ENCODE results near the gene ORC1. TPM values are rescaled to one million over a fixed set of nuclear protein-coding genes. Genes with fewer than 3 reads are reported as not detected.
A peak's percentile ranks its signal among the peaks of the same experiment; 100 is the strongest.

The ORC1 gene
- total and polyA plus RNA-seq, 2 experiments from 2014 or later, result 15.1 to 55.0 TPM

DNA sequence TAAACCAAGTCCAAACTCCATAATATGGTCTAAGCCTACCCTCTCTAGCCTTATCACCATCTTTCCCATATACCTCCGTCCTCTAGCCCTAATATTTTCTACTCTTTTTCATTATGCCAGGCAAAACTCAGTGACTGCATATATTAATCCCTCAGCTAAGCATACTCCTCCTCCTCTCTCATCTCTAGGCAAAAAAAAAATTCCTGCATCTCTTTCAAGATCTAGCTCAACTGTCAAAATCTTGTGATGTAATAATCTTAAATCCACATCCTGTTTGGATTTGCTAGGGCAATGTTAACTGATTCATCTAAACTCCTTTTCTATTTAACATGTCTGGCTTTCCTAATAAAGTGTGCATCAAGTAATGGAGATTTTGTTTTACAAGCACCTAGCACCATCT, 20.6 kb upstream of the ORC1 start:
- Histone ChIP-seq H3F3A (replicated peaks; ENCODE audit: low read depth) (0 out of 2 replicates have a peak, but pooled peaks cover 3% of the 10 kb centered on the region), H3K27ac (ENCODE audit: low read depth) (peak overlapping the region; percentile 50; the same call in 1 of the 2 replicates), H4K20me1 (replicated peaks; ENCODE audit: insufficient read depth) (0 out of 2 replicates have a peak, but pooled peaks cover 1% of the 10 kb centered on the region), H3K27me3 (ENCODE audit: insufficient read depth) (no peaks in the 10 kb centered on the region), H3K4me2 (no peak overlapping the region), H3K4me1 (ENCODE audit: insufficient read depth) (0 out of 2 replicates have a peak, but pooled peaks cover 9% of the 10 kb centered on the region), H2AFZ (no peak overlapping the region), H3K9me2 (ENCODE audit: insufficient read depth) (no peaks in the 10 kb centered on the region), H3K36me3 (ENCODE audit: insufficient read depth) (peaks cover 10% of the 10 kb centered on the region), H3K4me3 (no peak overlapping the region), H3K79me2 (replicated peaks; ENCODE audit: insufficient read depth) (no peaks in the 10 kb centered on the region; the same call in 1 of the 2 replicates)
- Mint-ChIP-seq H3K27me3 (ENCODE audit: insufficient read depth, low read depth, poor library complexity) (peaks cover 4% of the 10 kb centered on the region), H3K4me1 (peaks cover 7% of the 10 kb centered on the region; the same call in 2 of the 3 replicates), H3K9me3 (no peaks in the 10 kb centered on the region), H3K4me3 (no peak overlapping the region), H3K27ac (no peak overlapping the region), H3K36me3 (ENCODE audit: low read depth) (peaks cover 15% of the 10 kb centered on the region; the same call in 2 of the 3 replicates)
- TF ChIP-seq, protein P1, sequence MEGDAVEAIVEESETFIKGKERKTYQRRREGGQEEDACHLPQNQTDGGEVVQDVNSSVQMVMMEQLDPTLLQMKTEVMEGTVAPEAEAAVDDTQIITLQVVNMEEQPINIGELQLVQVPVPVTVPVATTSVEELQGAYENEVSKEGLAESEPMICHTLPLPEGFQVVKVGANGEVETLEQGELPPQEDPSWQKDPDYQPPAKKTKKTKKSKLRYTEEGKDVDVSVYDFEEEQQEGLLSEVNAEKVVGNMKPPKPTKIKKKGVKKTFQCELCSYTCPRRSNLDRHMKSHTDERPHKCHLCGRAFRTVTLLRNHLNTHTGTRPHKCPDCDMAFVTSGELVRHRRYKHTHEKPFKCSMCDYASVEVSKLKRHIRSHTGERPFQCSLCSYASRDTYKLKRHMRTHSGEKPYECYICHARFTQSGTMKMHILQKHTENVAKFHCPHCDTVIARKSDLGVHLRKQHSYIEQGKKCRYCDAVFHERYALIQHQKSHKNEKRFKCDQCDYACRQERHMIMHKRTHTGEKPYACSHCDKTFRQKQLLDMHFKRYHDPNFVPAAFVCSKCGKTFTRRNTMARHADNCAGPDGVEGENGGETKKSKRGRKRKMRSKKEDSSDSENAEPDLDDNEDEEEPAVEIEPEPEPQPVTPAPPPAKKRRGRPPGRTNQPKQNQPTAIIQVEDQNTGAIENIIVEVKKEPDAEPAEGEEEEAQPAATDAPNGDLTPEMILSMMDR (conservative IDR thresholded peaks at IDR 0.05; ENCODE audit: low read depth in 2 of 2), result no peak
- no peak for TF ChIP-seq CREB1 (CRISPR knock-in tag; IDR thresholded peaks at IDR 0.05; ENCODE audit: low read depth)
- no peak for TF ChIP-seq ZNF114 (CRISPR knock-in tag; IDR thresholded peaks at IDR 0.05)
- no peak for TF ChIP-seq EZH2 (IDR thresholded peaks at IDR 0.05; ENCODE audit: low read depth, unreplicated experiment)
- no peak for TF ChIP-seq JUNB (IDR thresholded peaks at IDR 0.05; ENCODE audit: unreplicated experiment)
- TF ChIP-seq, protein P2, sequence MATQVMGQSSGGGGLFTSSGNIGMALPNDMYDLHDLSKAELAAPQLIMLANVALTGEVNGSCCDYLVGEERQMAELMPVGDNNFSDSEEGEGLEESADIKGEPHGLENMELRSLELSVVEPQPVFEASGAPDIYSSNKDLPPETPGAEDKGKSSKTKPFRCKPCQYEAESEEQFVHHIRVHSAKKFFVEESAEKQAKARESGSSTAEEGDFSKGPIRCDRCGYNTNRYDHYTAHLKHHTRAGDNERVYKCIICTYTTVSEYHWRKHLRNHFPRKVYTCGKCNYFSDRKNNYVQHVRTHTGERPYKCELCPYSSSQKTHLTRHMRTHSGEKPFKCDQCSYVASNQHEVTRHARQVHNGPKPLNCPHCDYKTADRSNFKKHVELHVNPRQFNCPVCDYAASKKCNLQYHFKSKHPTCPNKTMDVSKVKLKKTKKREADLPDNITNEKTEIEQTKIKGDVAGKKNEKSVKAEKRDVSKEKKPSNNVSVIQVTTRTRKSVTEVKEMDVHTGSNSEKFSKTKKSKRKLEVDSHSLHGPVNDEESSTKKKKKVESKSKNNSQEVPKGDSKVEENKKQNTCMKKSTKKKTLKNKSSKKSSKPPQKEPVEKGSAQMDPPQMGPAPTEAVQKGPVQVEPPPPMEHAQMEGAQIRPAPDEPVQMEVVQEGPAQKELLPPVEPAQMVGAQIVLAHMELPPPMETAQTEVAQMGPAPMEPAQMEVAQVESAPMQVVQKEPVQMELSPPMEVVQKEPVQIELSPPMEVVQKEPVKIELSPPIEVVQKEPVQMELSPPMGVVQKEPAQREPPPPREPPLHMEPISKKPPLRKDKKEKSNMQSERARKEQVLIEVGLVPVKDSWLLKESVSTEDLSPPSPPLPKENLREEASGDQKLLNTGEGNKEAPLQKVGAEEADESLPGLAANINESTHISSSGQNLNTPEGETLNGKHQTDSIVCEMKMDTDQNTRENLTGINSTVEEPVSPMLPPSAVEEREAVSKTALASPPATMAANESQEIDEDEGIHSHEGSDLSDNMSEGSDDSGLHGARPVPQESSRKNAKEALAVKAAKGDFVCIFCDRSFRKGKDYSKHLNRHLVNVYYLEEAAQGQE (IDR thresholded peaks at IDR 0.05; ENCODE audit: unreplicated experiment), result no peak
- TF ChIP-seq, protein P3, sequence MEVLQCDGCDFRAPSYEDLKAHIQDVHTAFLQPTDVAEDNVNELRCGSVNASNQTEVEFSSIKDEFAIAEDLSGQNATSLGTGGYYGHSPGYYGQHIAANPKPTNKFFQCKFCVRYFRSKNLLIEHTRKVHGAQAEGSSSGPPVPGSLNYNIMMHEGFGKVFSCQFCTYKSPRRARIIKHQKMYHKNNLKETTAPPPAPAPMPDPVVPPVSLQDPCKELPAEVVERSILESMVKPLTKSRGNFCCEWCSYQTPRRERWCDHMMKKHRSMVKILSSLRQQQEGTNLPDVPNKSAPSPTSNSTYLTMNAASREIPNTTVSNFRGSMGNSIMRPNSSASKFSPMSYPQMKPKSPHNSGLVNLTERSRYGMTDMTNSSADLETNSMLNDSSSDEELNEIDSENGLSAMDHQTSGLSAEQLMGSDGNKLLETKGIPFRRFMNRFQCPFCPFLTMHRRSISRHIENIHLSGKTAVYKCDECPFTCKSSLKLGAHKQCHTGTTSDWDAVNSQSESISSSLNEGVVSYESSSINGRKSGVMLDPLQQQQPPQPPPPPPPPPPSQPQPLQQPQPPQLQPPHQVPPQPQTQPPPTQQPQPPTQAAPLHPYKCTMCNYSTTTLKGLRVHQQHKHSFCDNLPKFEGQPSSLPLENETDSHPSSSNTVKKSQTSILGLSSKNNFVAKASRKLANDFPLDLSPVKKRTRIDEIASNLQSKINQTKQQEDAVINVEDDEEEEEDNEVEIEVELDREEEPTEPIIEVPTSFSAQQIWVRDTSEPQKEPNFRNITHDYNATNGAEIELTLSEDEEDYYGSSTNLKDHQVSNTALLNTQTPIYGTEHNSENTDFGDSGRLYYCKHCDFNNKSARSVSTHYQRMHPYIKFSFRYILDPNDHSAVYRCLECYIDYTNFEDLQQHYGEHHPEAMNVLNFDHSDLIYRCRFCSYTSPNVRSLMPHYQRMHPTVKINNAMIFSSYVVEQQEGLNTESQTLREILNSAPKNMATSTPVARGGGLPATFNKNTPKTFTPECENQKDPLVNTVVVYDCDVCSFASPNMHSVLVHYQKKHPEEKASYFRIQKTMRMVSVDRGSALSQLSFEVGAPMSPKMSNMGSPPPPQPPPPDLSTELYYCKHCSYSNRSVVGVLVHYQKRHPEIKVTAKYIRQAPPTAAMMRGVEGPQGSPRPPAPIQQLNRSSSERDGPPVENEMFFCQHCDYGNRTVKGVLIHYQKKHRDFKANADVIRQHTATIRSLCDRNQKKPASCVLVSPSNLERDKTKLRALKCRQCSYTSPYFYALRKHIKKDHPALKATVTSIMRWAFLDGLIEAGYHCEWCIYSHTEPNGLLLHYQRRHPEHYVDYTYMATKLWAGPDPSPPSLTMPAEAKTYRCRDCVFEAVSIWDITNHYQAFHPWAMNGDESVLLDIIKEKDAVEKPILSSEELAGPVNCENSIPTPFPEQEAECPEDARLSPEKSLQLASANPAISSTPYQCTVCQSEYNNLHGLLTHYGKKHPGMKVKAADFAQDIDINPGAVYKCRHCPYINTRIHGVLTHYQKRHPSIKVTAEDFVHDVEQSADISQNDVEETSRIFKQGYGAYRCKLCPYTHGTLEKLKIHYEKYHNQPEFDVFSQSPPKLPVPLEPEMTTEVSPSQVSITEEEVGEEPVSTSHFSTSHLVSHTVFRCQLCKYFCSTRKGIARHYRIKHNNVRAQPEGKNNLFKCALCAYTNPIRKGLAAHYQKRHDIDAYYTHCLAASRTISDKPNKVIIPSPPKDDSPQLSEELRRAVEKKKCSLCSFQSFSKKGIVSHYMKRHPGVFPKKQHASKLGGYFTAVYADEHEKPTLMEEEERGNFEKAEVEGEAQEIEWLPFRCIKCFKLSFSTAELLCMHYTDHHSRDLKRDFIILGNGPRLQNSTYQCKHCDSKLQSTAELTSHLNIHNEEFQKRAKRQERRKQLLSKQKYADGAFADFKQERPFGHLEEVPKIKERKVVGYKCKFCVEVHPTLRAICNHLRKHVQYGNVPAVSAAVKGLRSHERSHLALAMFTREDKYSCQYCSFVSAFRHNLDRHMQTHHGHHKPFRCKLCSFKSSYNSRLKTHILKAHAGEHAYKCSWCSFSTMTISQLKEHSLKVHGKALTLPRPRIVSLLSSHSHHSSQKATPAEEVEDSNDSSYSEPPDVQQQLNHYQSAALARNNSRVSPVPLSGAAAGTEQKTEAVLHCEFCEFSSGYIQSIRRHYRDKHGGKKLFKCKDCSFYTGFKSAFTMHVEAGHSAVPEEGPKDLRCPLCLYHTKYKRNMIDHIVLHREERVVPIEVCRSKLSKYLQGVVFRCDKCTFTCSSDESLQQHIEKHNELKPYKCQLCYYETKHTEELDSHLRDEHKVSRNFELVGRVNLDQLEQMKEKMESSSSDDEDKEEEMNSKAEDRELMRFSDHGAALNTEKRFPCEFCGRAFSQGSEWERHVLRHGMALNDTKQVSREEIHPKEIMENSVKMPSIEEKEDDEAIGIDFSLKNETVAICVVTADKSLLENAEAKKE (CRISPR knock-in tag; IDR thresholded peaks at IDR 0.05), result no peak
- no peak for TF ChIP-seq STAT1 (IDR thresholded peaks at IDR 0.05; ENCODE audit: unreplicated experiment)
- TF ChIP-seq POLR2AphosphoS5 (IDR thresholded peaks at IDR 0.05; ENCODE audit: low read depth), result no peak
- TF ChIP-seq EZH2phosphoT487 (IDR thresholded peaks at IDR 0.05; ENCODE audit: unreplicated experiment), result no peak
- TF ChIP-seq, protein P4, sequence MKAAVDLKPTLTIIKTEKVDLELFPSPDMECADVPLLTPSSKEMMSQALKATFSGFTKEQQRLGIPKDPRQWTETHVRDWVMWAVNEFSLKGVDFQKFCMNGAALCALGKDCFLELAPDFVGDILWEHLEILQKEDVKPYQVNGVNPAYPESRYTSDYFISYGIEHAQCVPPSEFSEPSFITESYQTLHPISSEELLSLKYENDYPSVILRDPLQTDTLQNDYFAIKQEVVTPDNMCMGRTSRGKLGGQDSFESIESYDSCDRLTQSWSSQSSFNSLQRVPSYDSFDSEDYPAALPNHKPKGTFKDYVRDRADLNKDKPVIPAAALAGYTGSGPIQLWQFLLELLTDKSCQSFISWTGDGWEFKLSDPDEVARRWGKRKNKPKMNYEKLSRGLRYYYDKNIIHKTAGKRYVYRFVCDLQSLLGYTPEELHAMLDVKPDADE (IDR thresholded peaks at IDR 0.05), result no peak
- no peak for TF ChIP-seq NANOG (IDR thresholded peaks at IDR 0.05; ENCODE audit: borderline replicate concordance)
- DNase-seq (ENCODE audit: low spot score) (no peak), ATAC-seq (no peak)

All from GM23338 (cell line).